ENCODE data around the gene MFN2. TPM values are rescaled to one million over a fixed set of nuclear protein-coding genes. Genes with fewer than 3 reads are reported as not detected.
"Not testable (repeated sequence)": the region's sequence is repeated elsewhere in the genome, so short reads cannot be mapped to it uniquely, and the experiment has no call there.

The MFN2 gene
- total and polyA plus RNA-seq, 4 donors: 17.2 to 87.8 (median 43.2) TPM

DNA sequence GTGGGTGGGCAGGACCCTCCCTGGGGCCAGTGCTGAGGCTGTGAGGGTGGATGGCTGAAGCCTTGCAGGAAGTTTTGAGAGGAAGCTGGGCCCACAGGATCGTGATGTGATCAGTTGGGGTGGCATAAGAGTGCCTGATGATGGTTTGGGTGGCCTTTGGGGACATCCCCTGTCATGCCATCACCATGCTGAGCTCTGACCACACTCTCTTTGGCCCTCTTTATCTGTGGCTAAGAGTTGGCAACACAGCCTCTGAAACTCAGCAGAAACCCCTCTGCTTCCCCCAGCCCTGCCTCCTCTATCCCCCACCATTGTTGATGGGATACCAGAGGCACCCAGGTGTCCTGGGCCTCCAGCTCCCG lies 58.9 kb downstream of the MFN2 start:
- Histone ChIP-seq H3K36me3 (ENCODE audit: control insufficient read depth in 4 of 4, insufficient read depth in 3 of 4, low read depth in 1 of 4, low read length in 3 of 4) (no peaks in the 10 kb centered on the region), H3K4me1 (ENCODE audit: control insufficient read depth in 4 of 4, insufficient read depth in 4 of 4, low read length in 3 of 4) (peaks cover 0 to 4% (median 1%) of the 10 kb centered on the region in 4 donors), H3K27ac (ENCODE audit: low read depth in 1 of 2, low read length in 2 of 2) (no peak overlapping the region), H3K9ac (ENCODE audit: low read depth in 1 of 2, low read length in 2 of 2) (no peak overlapping the region), H3K9me3 (ENCODE audit: control insufficient read depth in 4 of 4, low read length in 3 of 4) (no peaks in the 10 kb centered on the region), H3K4me3 (ENCODE audit: low read depth in 1 of 3, low read length in 3 of 3) (no peak overlapping the region), H3K27me3 (ENCODE audit: control insufficient read depth in 4 of 4, insufficient read depth in 4 of 4, low read length in 3 of 4) (no peaks in the 10 kb centered on the region)
- WGBS: 62% methylated on average over 2 of the region's 2 CpGs
- TF ChIP-seq MAX (IDR thresholded peaks at IDR 0.05) (no peak), FOXA2 (IDR thresholded peaks at IDR 0.05) (no peak), YY1 (IDR thresholded peaks at IDR 0.05) (no peak), CTCF (IDR thresholded peaks at IDR 0.05; ENCODE audit: low read depth, low read length, missing input control) (no peak), SP1 (IDR thresholded peaks at IDR 0.05) (no peak), JUND (IDR thresholded peaks at IDR 0.05) (no peak), FOXA1 (IDR thresholded peaks at IDR 0.05) (no peak), HNF4G (IDR thresholded peaks at IDR 0.05) (no peak), GABPA (IDR thresholded peaks at IDR 0.05 in 1 of 2, conservative IDR thresholded peaks at IDR 0.05 in 1 of 2) (no peak), NR2F2 (IDR thresholded peaks at IDR 0.05) (no peak), HNF4A (conservative IDR thresholded peaks at IDR 0.05) (no peak), RAD21 (IDR thresholded peaks at IDR 0.05) (no peak)
- no peak for DNase-seq (ENCODE audit: low spot score)

- not testable (repeated sequence) for H3K4me3 ChIP-seq (ENCODE audit: low read depth in 1 of 3, low read length in 3 of 3); DNase-seq (ENCODE audit: low spot score); H3K27ac ChIP-seq (ENCODE audit: low read depth in 1 of 2, low read length in 2 of 2); H3K36me3 ChIP-seq (ENCODE audit: control insufficient read depth in 4 of 4, insufficient read depth in 3 of 4, low read depth in 1 of 4, low read length in 3 of 4); H3K9ac ChIP-seq (ENCODE audit: low read depth in 1 of 2, low read length in 2 of 2); H3K27me3 ChIP-seq (ENCODE audit: control insufficient read depth in 4 of 4, insufficient read depth in 4 of 4, low read length in 3 of 4); H3K4me1 ChIP-seq (ENCODE audit: control insufficient read depth in 4 of 4, insufficient read depth in 4 of 4, low read length in 3 of 4); H3K9me3 ChIP-seq (ENCODE audit: control insufficient read depth in 4 of 4, low read length in 3 of 4)
- 92% methylated on average over 13 of the region's 13 CpGs for WGBS
Observed at GRCh38 chr1:12039824-12040456, 59.7 kb downstream of the MFN2 start.

DNA sequence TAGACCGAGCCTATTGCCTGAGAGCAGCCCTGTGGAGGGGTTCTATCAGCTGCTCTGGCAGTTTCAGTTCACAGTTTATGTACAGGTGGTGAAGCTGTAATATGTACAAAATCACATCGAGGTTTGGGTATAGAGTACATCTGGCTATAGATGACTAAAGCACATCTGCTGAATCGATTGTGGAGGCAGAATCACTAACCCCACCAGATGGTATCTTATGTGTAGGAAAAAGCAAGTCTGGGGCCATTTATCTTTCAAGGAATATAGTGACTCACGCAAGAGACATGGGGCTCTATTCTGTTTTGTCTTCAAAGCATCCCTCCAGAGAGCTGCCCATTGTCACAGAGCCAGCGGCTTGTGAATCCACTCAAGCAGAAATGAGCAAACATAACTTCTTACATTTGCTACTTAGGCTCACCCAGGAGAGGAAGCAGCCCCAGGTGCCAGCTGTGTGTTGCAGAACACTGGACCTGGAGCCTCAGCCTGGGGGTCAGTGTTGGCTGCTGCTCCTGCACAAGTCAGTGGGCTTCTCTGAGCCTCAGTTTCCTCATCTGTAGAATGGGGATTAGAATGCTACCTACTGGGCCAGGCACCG lies 60.3 kb downstream of the MFN2 start:
- Histone ChIP-seq H3K9ac (ENCODE audit: low read depth in 1 of 2, low read length in 2 of 2) (no peak overlapping the region), H3K4me1 (ENCODE audit: control insufficient read depth in 4 of 4, insufficient read depth in 4 of 4, low read length in 3 of 4) (no peaks in the 10 kb centered on the region), H3K27me3 (ENCODE audit: control insufficient read depth in 4 of 4, insufficient read depth in 4 of 4, low read length in 3 of 4) (no peaks in the 10 kb centered on the region), H3K9me3 (ENCODE audit: control insufficient read depth in 4 of 4, low read length in 3 of 4) (no peaks in the 10 kb centered on the region), H3K36me3 (ENCODE audit: control insufficient read depth in 4 of 4, insufficient read depth in 3 of 4, low read depth in 1 of 4, low read length in 3 of 4) (no peaks in the 10 kb centered on the region), H3K4me3 (ENCODE audit: low read depth in 1 of 3, low read length in 3 of 3) (no peak overlapping the region), H3K27ac (ENCODE audit: low read depth in 1 of 2, low read length in 2 of 2) (no peak overlapping the region)
- no peak for DNase-seq (ENCODE audit: low spot score)
- WGBS: 81% methylated on average over 6 of the region's 6 CpGs
- TF ChIP-seq NR2F2 (IDR thresholded peaks at IDR 0.05) (no peak), EGR1 (IDR thresholded peaks at IDR 0.05; ENCODE audit: low read depth in 2 of 2) (no peak), HNF4G (IDR thresholded peaks at IDR 0.05) (no peak), MAX (IDR thresholded peaks at IDR 0.05) (no peak), ATF3 (IDR thresholded peaks at IDR 0.05) (no peak), RXRA (IDR thresholded peaks at IDR 0.05) (no peak), JUND (IDR thresholded peaks at IDR 0.05) (no peak), FOXA2 (IDR thresholded peaks at IDR 0.05) (no peak), CTCF (IDR thresholded peaks at IDR 0.05; ENCODE audit: low read depth, low read length, missing input control) (no peak), TAF1 (conservative IDR thresholded peaks at IDR 0.05) (no peak), SP1 (IDR thresholded peaks at IDR 0.05) (no peak), YY1 (IDR thresholded peaks at IDR 0.05) (no peak), RAD21 (IDR thresholded peaks at IDR 0.05) (no peak), FOXA1 (IDR thresholded peaks at IDR 0.05) (no peak), GABPA (IDR thresholded peaks at IDR 0.05 in 1 of 2, conservative IDR thresholded peaks at IDR 0.05 in 1 of 2) (no peak), HNF4A (conservative IDR thresholded peaks at IDR 0.05) (no peak)
- TF ChIP-seq, protein P1, sequence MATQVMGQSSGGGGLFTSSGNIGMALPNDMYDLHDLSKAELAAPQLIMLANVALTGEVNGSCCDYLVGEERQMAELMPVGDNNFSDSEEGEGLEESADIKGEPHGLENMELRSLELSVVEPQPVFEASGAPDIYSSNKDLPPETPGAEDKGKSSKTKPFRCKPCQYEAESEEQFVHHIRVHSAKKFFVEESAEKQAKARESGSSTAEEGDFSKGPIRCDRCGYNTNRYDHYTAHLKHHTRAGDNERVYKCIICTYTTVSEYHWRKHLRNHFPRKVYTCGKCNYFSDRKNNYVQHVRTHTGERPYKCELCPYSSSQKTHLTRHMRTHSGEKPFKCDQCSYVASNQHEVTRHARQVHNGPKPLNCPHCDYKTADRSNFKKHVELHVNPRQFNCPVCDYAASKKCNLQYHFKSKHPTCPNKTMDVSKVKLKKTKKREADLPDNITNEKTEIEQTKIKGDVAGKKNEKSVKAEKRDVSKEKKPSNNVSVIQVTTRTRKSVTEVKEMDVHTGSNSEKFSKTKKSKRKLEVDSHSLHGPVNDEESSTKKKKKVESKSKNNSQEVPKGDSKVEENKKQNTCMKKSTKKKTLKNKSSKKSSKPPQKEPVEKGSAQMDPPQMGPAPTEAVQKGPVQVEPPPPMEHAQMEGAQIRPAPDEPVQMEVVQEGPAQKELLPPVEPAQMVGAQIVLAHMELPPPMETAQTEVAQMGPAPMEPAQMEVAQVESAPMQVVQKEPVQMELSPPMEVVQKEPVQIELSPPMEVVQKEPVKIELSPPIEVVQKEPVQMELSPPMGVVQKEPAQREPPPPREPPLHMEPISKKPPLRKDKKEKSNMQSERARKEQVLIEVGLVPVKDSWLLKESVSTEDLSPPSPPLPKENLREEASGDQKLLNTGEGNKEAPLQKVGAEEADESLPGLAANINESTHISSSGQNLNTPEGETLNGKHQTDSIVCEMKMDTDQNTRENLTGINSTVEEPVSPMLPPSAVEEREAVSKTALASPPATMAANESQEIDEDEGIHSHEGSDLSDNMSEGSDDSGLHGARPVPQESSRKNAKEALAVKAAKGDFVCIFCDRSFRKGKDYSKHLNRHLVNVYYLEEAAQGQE (IDR thresholded peaks at IDR 0.05): no peak

Measured in liver (tissue), 9 donors.